Measurements from ENCODE around the gene PRKG1. TPM values are rescaled to one million over a fixed set of nuclear protein-coding genes. Genes with fewer than 3 reads are reported as not detected.

PRKG1 gene
- total and polyA plus RNA-seq, 2 donors (not counting 1 experiment from before 2014, with no cell fraction given), result not detected

- Mint-ChIP-seq H3K4me3 (no peak overlapping the region), H3K4me1 (no peaks in the 10 kb centered on the region), H3K27ac (no peak overlapping the region), H3K27me3 (no peaks in the 10 kb centered on the region), H3K9me3 (ENCODE audit: insufficient read depth) (no peaks in the 10 kb centered on the region)
- WGBS (ENCODE audit: insufficient coverage), result 100% methylated on average over 2 of the region's 2 CpGs
- ATAC-seq (ENCODE audit: low read depth) (no peak), DNase-seq (no peak)
- H4K20me1 ChIP-seq (ENCODE audit: control insufficient read depth, insufficient read depth, low read length, poor library complexity, severe bottlenecking), result no peaks in the 10 kb centered on the region
- H3K27ac ChIP-seq (ENCODE audit: low read length in 2 of 2), result no peak overlapping the region
- no peaks in the 10 kb centered on the region for H3K79me2 ChIP-seq (ENCODE audit: control insufficient read depth, insufficient read depth, low read length)
- H3K4me2 ChIP-seq (replicated peaks; ENCODE audit: low read depth, low read length, poor library complexity, severe bottlenecking), result no peak overlapping the region
- no peaks in the 10 kb centered on the region for H3K4me1 ChIP-seq (ENCODE audit: control insufficient read depth in 2 of 2, insufficient read depth in 2 of 2, low read length in 2 of 2)
- no peak overlapping the region for H3K4me3 ChIP-seq (ENCODE audit: control extremely low read depth in 1 of 5, extremely low read depth in 1 of 5, insufficient read depth in 1 of 5, low read depth in 2 of 5, low read length in 4 of 5)
- H2AFZ ChIP-seq (ENCODE audit: insufficient read depth, low read depth, low read length, poor library complexity, severe bottlenecking), result no peak overlapping the region
- no peaks in the 10 kb centered on the region for H3K9me3 ChIP-seq (ENCODE audit: control extremely low read depth in 1 of 3, control insufficient read depth in 2 of 3, insufficient read depth in 1 of 3, low read length in 2 of 3)
- H3K9ac ChIP-seq (ENCODE audit: low read length), result no peak overlapping the region
- TF ChIP-seq CTCF (IDR thresholded peaks at IDR 0.05), result no peak
- no peak for TF ChIP-seq EZH2 (IDR thresholded peaks at IDR 0.05; ENCODE audit: borderline replicate concordance, insufficient read depth, low read depth, low read length, poor library complexity, severe bottlenecking)
- ChIA-PET POLR2A (no interaction called here), CTCF (no interaction called here)
- intact Hi-C loops (cut with micrococcal nuclease), result no loop called here
- no peaks in the 10 kb centered on the region for H3K36me3 ChIP-seq (replicated peaks in 1 of 2; ENCODE audit: control extremely low read depth in 1 of 2, control insufficient read depth in 1 of 2, extremely low read depth in 1 of 2, insufficient read depth in 2 of 2, low read length in 1 of 2)
- no peaks in the 10 kb centered on the region for H3K27me3 ChIP-seq (replicated peaks in 1 of 4; ENCODE audit: control extremely low read depth in 1 of 4, control insufficient read depth in 3 of 4, insufficient read depth in 4 of 4, low read length in 3 of 4)
These were observed 1062.6 kb downstream of the PRKG1 start for GRCh38 chr10:52136921-52137320.

- H3K4me3 ChIP-seq (ENCODE audit: control extremely low read depth in 1 of 5, extremely low read depth in 1 of 5, insufficient read depth in 1 of 5, low read depth in 2 of 5, low read length in 4 of 5), result no peak overlapping the region
- Mint-ChIP-seq H3K4me3 (no peak overlapping the region), H3K9me3 (ENCODE audit: insufficient read depth) (no peaks in the 10 kb centered on the region), H3K4me1 (no peaks in the 10 kb centered on the region), H3K27me3 (peaks cover 4% of the 10 kb centered on the region), H3K27ac (no peak overlapping the region)
- intact Hi-C loops (cut with micrococcal nuclease), result no loop called here
- H2AFZ ChIP-seq (ENCODE audit: insufficient read depth, low read depth, low read length, poor library complexity, severe bottlenecking), result no peak overlapping the region
- H3K4me2 ChIP-seq (replicated peaks; ENCODE audit: low read depth, low read length, poor library complexity, severe bottlenecking), result no peak overlapping the region
- POLR2A ChIA-PET, result no interaction called here
- CTCF ChIA-PET, result no interaction called here
- DNase-seq (no peak), ATAC-seq (ENCODE audit: low read depth) (no peak)
- no peak for TF ChIP-seq EZH2 (IDR thresholded peaks at IDR 0.05; ENCODE audit: borderline replicate concordance, insufficient read depth, low read depth, low read length, poor library complexity, severe bottlenecking)
- no peak for TF ChIP-seq CTCF (IDR thresholded peaks at IDR 0.05)
- H3K79me2 ChIP-seq (ENCODE audit: control insufficient read depth, insufficient read depth, low read length), result no peaks in the 10 kb centered on the region
- H3K27ac ChIP-seq (ENCODE audit: low read length in 2 of 2), result no peak overlapping the region
- no peaks in the 10 kb centered on the region for H4K20me1 ChIP-seq (ENCODE audit: control insufficient read depth, insufficient read depth, low read length, poor library complexity, severe bottlenecking)
- no peaks in the 10 kb centered on the region for H3K27me3 ChIP-seq (replicated peaks in 1 of 4; ENCODE audit: control extremely low read depth in 1 of 4, control insufficient read depth in 3 of 4, insufficient read depth in 4 of 4, low read length in 3 of 4)
- H3K9ac ChIP-seq (ENCODE audit: low read length), result no peak overlapping the region
- H3K4me1 ChIP-seq (ENCODE audit: control insufficient read depth in 2 of 2, insufficient read depth in 2 of 2, low read length in 2 of 2), result no peaks in the 10 kb centered on the region
- no peaks in the 10 kb centered on the region for H3K36me3 ChIP-seq (replicated peaks in 1 of 2; ENCODE audit: control extremely low read depth in 1 of 2, control insufficient read depth in 1 of 2, extremely low read depth in 1 of 2, insufficient read depth in 2 of 2, low read length in 1 of 2)
- no peaks in the 10 kb centered on the region for H3K9me3 ChIP-seq (ENCODE audit: control extremely low read depth in 1 of 3, control insufficient read depth in 2 of 3, insufficient read depth in 1 of 3, low read length in 2 of 3)
- WGBS (ENCODE audit: insufficient coverage), result no CpG with 5 or more reads among the region's 1 CpG
These were observed 1069.1 kb downstream of the PRKG1 start for GRCh38 chr10:52143338-52143737.

Measured in B cell (primary cell).